Calu3 (cell line): ENCODE measurements around the gene COPB1. TPM values are rescaled to one million over a fixed set of nuclear protein-coding genes. Genes with fewer than 3 reads are reported as not detected.

Experiments used
- BruUV-seq: library from RNA; stranded (reverse); fragments of 400-500 nt; replicated peaks from 2 replicates; lab custom pipeline; 2021; lab: Mats Ljungman, UMichigan
- CTCF ChIA-PET: fragments of 300-600 bp; sonication (Branson Sonifier 250); formaldehyde crosslinking; loops from one replicate; lab custom pipeline; 2022; ENCODE audit warnings: antibody characterized with exemption; lab: Charles Lee
- DNase-seq: peaks from one replicate; pipeline ENCODE4 v3.0.0; 2022
- H3K27ac Mint-ChIP-seq: one replicate; pipeline ENCODE4 v1.8.0; 2022; ENCODE audit warnings: mixed read lengths; ENCODE audit not compliant: unreplicated experiment
- H3K27me3 Mint-ChIP-seq: one replicate; pipeline ENCODE4 v1.8.0; 2022; ENCODE audit warnings: mixed read lengths; ENCODE audit not compliant: unreplicated experiment
- H3K36me3 Mint-ChIP-seq: one replicate; pipeline ENCODE4 v1.8.0; 2022; ENCODE audit warnings: mild to moderate bottlenecking, moderate library complexity, mixed read lengths; ENCODE audit not compliant: insufficient read depth, unreplicated experiment
- H3K4me1 Mint-ChIP-seq: one replicate; pipeline ENCODE4 v1.8.0; 2022; ENCODE audit warnings: mild to moderate bottlenecking, low read depth, mixed read lengths; ENCODE audit not compliant: unreplicated experiment
- H3K4me3 Mint-ChIP-seq: one replicate; pipeline ENCODE4 v1.8.0; 2022; ENCODE audit warnings: mild to moderate bottlenecking, low read depth, moderate library complexity, mixed read lengths; ENCODE audit not compliant: unreplicated experiment
- H3K9me3 Mint-ChIP-seq: one replicate; pipeline ENCODE4 v1.8.0; 2022; ENCODE audit warnings: low read depth, mixed read lengths; ENCODE audit not compliant: unreplicated experiment
- CTCF ChIP-seq: fragments of 200-600 bp; IDR thresholded peaks from one replicate; pipeline ENCODE4 v1.8.0; 2022; ENCODE audit warnings: antibody characterized with exemption; ENCODE audit not compliant: unreplicated experiment
- intact Hi-C: fragments of 100-400 bp; cut with micrococcal nuclease; formaldehyde crosslinking; loops from one replicate; pipeline ENCODE4 v1.10.0; 2022; ENCODE audit not compliant: unreplicated experiment
- total RNA-seq: library from RNA; stranded (reverse); gene quantifications from 2 replicates; pipeline ENCODE4 v1.2.3, GENCODE V29; 2022

COPB1 gene
- total RNA-seq, 1 experiment from 2014 or later, result 95.5 TPM

- intact Hi-C loops, result no loop called here
- H3K9me3 Mint-ChIP-seq, result peaks cover 4% of the 10 kb centered on the region
- CTCF ChIA-PET, result no interaction called here
- TF ChIP-seq CTCF, result no peak
- BruUV-seq, result no TSS peak
- H3K4me1 Mint-ChIP-seq, result no peaks in the 10 kb centered on the region
- no peak overlapping the region for H3K4me3 Mint-ChIP-seq
- no peak for DNase-seq
- H3K27ac Mint-ChIP-seq, result no peak overlapping the region
- H3K27me3 Mint-ChIP-seq, result no peaks in the 10 kb centered on the region
- no peaks in the 10 kb centered on the region for H3K36me3 Mint-ChIP-seq
Measured at GRCh38 chr11:14435717-14436512, 63.7 kb downstream of the COPB1 start.

GRCh38 chr11:14425621-14426020 is 74.0 kb downstream of the COPB1 start:
- CTCF ChIA-PET, result no interaction called here
- Mint-ChIP-seq H3K4me1 (peaks cover 7% of the 10 kb centered on the region), H3K27ac (no peak overlapping the region), H3K4me3 (no peak overlapping the region), H3K36me3 (no peaks in the 10 kb centered on the region), H3K27me3 (no peaks in the 10 kb centered on the region), H3K9me3 (peaks cover 2% of the 10 kb centered on the region)
- no peak for TF ChIP-seq CTCF
- no peak for DNase-seq
- intact Hi-C loops, result no loop called here
- no TSS peak for BruUV-seq

GRCh38 chr11:14424096-14424495 is 75.5 kb downstream of the COPB1 start:
- Mint-ChIP-seq H3K4me3 (no peak overlapping the region), H3K4me1 (peaks cover 7% of the 10 kb centered on the region), H3K9me3 (no peaks in the 10 kb centered on the region), H3K27ac (no peak overlapping the region), H3K36me3 (no peaks in the 10 kb centered on the region), H3K27me3 (no peaks in the 10 kb centered on the region)
- BruUV-seq, result no TSS peak
- no peak for DNase-seq
- TF ChIP-seq CTCF, result no peak
- intact Hi-C loops, result no loop called here
- CTCF ChIA-PET, result no interaction called here

GRCh38 chr11:14423633-14424032 is 76.0 kb downstream of the COPB1 start:
- no TSS peak for BruUV-seq
- Mint-ChIP-seq H3K27ac (no peak overlapping the region), H3K9me3 (no peaks in the 10 kb centered on the region), H3K4me3 (no peak overlapping the region), H3K4me1 (peaks cover 7% of the 10 kb centered on the region), H3K36me3 (no peaks in the 10 kb centered on the region), H3K27me3 (no peaks in the 10 kb centered on the region)
- no peak for DNase-seq
- intact Hi-C loops, result no loop called here
- CTCF ChIA-PET, result no interaction called here
- no peak for TF ChIP-seq CTCF
